ENCODE measurements around the gene GRIA4.

Gene GRIA4

GRCh38 chr11:105720096-105720495, 110.2 kb downstream of the GRIA4 start:
- TF ChIP-seq CTCF (IDR thresholded peaks at IDR 0.05; ENCODE audit: low read depth, low read length, missing control alignments), result no peak
- Histone ChIP-seq H3K36me3 (replicated peaks) (no peaks in the 10 kb centered on the region), H3K4me3 (ENCODE audit: low read depth, low read length) (no peak overlapping the region), H3K27me3 (replicated peaks) (no peaks in the 10 kb centered on the region), H3K27ac (no peak overlapping the region)
- DNase-seq, result no peak
- in situ Hi-C loops (cut with HindIII; ENCODE audit: low pct_ligation_motif_present, low sequenced_read_pairs), result no loop called here

GRCh38 chr11:105723269-105723668, 113.4 kb downstream of the GRIA4 start:
- in situ Hi-C loops (cut with HindIII; ENCODE audit: low pct_ligation_motif_present, low sequenced_read_pairs), result no loop called here
- DNase-seq, result no peak
- no peak for TF ChIP-seq CTCF (IDR thresholded peaks at IDR 0.05; ENCODE audit: low read depth, low read length, missing control alignments)
- no peaks in the 10 kb centered on the region for H3K27me3 ChIP-seq (replicated peaks)
- no peak overlapping the region for H3K4me3 ChIP-seq (ENCODE audit: low read depth, low read length)
- no peak overlapping the region for H3K27ac ChIP-seq
- no peaks in the 10 kb centered on the region for H3K36me3 ChIP-seq (replicated peaks)

- no peaks in the 10 kb centered on the region for H3K36me3 ChIP-seq (replicated peaks)
- H3K4me3 ChIP-seq (ENCODE audit: low read depth, low read length), result no peak overlapping the region
- no peak overlapping the region for H3K27ac ChIP-seq
- no peaks in the 10 kb centered on the region for H3K27me3 ChIP-seq (replicated peaks)
- no peak for TF ChIP-seq CTCF (IDR thresholded peaks at IDR 0.05; ENCODE audit: low read depth, low read length, missing control alignments)
- DNase-seq, result no peak
- in situ Hi-C loops (cut with HindIII; ENCODE audit: low pct_ligation_motif_present, low sequenced_read_pairs), result no loop called here
These were observed 122.7 kb downstream of the GRIA4 start for GRCh38 chr11:105732611-105733010.

- in situ Hi-C loops (cut with HindIII; ENCODE audit: low pct_ligation_motif_present, low sequenced_read_pairs), result no loop called here
These were observed 124.6 kb downstream of the GRIA4 start for GRCh38 chr11:105734426-105734825.

GRCh38 chr11:105738251-105738650, 128.4 kb downstream of the GRIA4 start:
- Histone ChIP-seq H3K27ac (no peak overlapping the region), H3K4me3 (ENCODE audit: low read depth, low read length) (no peak overlapping the region), H3K36me3 (replicated peaks) (no peaks in the 10 kb centered on the region), H3K27me3 (replicated peaks) (no peaks in the 10 kb centered on the region)
- in situ Hi-C loops (cut with HindIII; ENCODE audit: low pct_ligation_motif_present, low sequenced_read_pairs), result no loop called here
- no peak for DNase-seq
- TF ChIP-seq CTCF (IDR thresholded peaks at IDR 0.05; ENCODE audit: low read depth, low read length, missing control alignments), result no peak

More at GRCh38 chr11:105734426-105734825, 124.6 kb downstream of the GRIA4 start:
- Histone ChIP-seq H3K27me3 (replicated peaks) (no peaks in the 10 kb centered on the region), H3K36me3 (replicated peaks) (no peaks in the 10 kb centered on the region), H3K27ac (no peak overlapping the region), H3K4me3 (ENCODE audit: low read depth, low read length) (no peak overlapping the region)
- DNase-seq, result no peak
- TF ChIP-seq CTCF (IDR thresholded peaks at IDR 0.05; ENCODE audit: low read depth, low read length, missing control alignments), result no peak

GRCh38 chr11:105738986-105739795, 129.3 kb downstream of the GRIA4 start:
- DNase-seq, result no peak
- Histone ChIP-seq H3K27ac (no peak overlapping the region), H3K36me3 (replicated peaks) (no peaks in the 10 kb centered on the region), H3K27me3 (replicated peaks) (no peaks in the 10 kb centered on the region), H3K4me3 (ENCODE audit: low read depth, low read length) (no peak overlapping the region)
- in situ Hi-C loops (cut with HindIII; ENCODE audit: low pct_ligation_motif_present, low sequenced_read_pairs), result no loop called here
- no peak for TF ChIP-seq CTCF (IDR thresholded peaks at IDR 0.05; ENCODE audit: low read depth, low read length, missing control alignments)
